HAP-1 (cell line): Measurements from ENCODE around the gene NT5DC3.

Source experiments
- DNase-seq, 2 experiments: peaks; one replicate each; pipeline ENCODE4 v3.0.0-alpha.2; 2016 to 2020; ENCODE audit warnings: low spot score in 2 of 2
- H3K27me3 ChIP-seq: fragments of 250-450 bp; sonication (Bioruptor Pico); 2 replicates; pipeline ENCODE4 v1.5.1; 2020; ENCODE audit warnings: low read depth, mild to moderate bottlenecking, moderate library complexity
- H3K36me3 ChIP-seq: fragments of 250-450 bp; sonication (Bioruptor Pico); replicated peaks from 2 replicates; pipeline ENCODE4 v1.5.1; 2020; ENCODE audit warnings: mild to moderate bottlenecking
- H3K4me1 ChIP-seq: fragments of 250-450 bp; sonication (Bioruptor Pico); 2 replicates; pipeline ENCODE4 v1.5.1; 2020; ENCODE audit warnings: mild to moderate bottlenecking
- H3K4me3 ChIP-seq: fragments of 250-450 bp; sonication (Bioruptor Pico); 2 replicates; pipeline ENCODE4 v1.5.1; 2020; ENCODE audit warnings: mild to moderate bottlenecking, moderate library complexity
- H3K9me3 ChIP-seq: fragments of 250-450 bp; sonication (Bioruptor Pico); 2 replicates; pipeline ENCODE4 v1.5.1; 2020; ENCODE audit warnings: mild to moderate bottlenecking, moderate library complexity
- in situ Hi-C: fragments of 300-500 bp; cut with MboI; formaldehyde crosslinking; loops from 3 replicates; pipeline ENCODE4 v1.14.3; 2020; ENCODE audit warnings: low sequenced_read_pairs, inconsistent platforms, mixed read lengths

The NT5DC3 gene

DNA sequence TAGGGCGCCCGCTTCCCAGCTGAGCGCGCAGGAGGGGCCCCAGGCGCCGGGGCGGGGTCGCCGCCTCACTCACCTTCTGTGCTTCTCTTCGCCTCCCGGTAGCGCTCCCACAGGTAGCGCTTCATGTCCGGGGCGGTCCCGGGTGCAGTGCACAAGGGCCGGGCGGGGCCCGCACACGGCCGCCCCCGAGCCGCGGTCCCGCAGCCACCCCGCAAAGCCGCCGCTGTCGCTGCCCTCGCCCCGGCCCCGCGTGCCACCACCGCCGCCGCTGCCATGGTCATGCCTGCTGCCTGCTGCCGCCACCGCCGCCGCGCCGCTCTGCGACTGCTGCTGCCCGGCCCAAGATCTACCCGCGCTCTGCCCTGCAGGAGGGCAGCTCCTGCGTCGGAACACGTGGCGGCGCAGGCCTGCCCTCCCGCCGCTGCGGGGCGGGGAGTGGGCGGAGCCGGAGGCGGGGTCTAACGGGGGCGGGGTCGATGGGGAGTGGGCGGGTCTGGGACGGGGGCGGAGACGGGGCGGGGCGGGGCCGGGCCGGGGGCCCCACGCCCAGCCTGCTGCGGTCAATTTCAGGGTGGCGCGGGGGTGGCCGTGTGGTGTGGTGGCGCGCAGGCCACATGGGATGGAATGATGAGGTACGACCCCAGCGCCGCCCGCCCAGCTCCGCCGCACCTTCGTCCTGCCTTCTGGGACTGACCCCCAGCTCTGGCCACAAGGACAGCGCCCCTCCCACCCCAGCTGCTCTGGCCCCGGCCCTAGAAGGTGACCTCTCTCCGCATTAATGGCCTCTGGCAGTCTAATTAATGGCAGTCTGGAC, at the start of gene NT5DC3:
TSS of gene NT5DC3 (minus strand) at position 359 of the 814 bp plus-strand sequence. CDS start at position 281, 78 bp downstream.
- Histone ChIP-seq H3K9me3 (no peaks in the 10 kb centered on the region), H3K4me3 (peak within 1 kb of the TSS; percentile 73), H3K36me3 (no peaks in the 10 kb centered on the region), H3K4me1 (peaks cover 14% of the 10 kb centered on the region), H3K27me3 (no peaks in the 10 kb centered on the region)
- in situ Hi-C loops, result no loop called here
- peak; percentile 64 to 84 for DNase-seq

- DNase-seq, result no peak
- no peaks in the 10 kb centered on the region for H3K36me3 ChIP-seq
- in situ Hi-C loops, result no loop called here
Observed at GRCh38 chr12:103887738-103888137, 46.7 kb upstream of the NT5DC3 start.

GRCh38 chr12:103886195-103886797, 45.3 kb upstream of the NT5DC3 start:
- no peaks in the 10 kb centered on the region for H3K9me3 ChIP-seq
- H3K4me1 ChIP-seq, result no peaks in the 10 kb centered on the region
- DNase-seq, result no peak
- no peaks in the 10 kb centered on the region for H3K27me3 ChIP-seq
- in situ Hi-C loops, result no loop called here
- no peaks in the 10 kb centered on the region for H3K36me3 ChIP-seq
- no peak overlapping the region for H3K4me3 ChIP-seq

More at GRCh38 chr12:103887738-103888137, 46.7 kb upstream of the NT5DC3 start:
- no peak overlapping the region for H3K4me3 ChIP-seq
- no peaks in the 10 kb centered on the region for H3K27me3 ChIP-seq
- H3K4me1 ChIP-seq, result no peaks in the 10 kb centered on the region
- H3K9me3 ChIP-seq, result no peaks in the 10 kb centered on the region

GRCh38 chr12:103884316-103884715, 43.3 kb upstream of the NT5DC3 start:
- DNase-seq, result no peak
- H3K36me3 ChIP-seq, result no peaks in the 10 kb centered on the region
- no peaks in the 10 kb centered on the region for H3K9me3 ChIP-seq
- in situ Hi-C loops, result no loop called here
- no peaks in the 10 kb centered on the region for H3K4me1 ChIP-seq
- H3K4me3 ChIP-seq, result no peak overlapping the region
- no peaks in the 10 kb centered on the region for H3K27me3 ChIP-seq

GRCh38 chr12:103883908-103884307, 42.9 kb upstream of the NT5DC3 start:
- no peak for DNase-seq
- Histone ChIP-seq H3K4me3 (no peak overlapping the region), H3K36me3 (no peaks in the 10 kb centered on the region), H3K27me3 (no peaks in the 10 kb centered on the region), H3K4me1 (no peaks in the 10 kb centered on the region), H3K9me3 (no peaks in the 10 kb centered on the region)
- in situ Hi-C loops, result no loop called here

- Histone ChIP-seq H3K4me1 (no peaks in the 10 kb centered on the region; the same call in 1 of the 2 replicates), H3K27me3 (no peaks in the 10 kb centered on the region), H3K36me3 (no peaks in the 10 kb centered on the region), H3K4me3 (no peak overlapping the region), H3K9me3 (no peaks in the 10 kb centered on the region)
- in situ Hi-C loops, result no loop called here
- DNase-seq, result no peak
Observed at GRCh38 chr12:103882861-103883596, 42.0 kb upstream of the NT5DC3 start.

GRCh38 chr12:103881261-103881660, 40.2 kb upstream of the NT5DC3 start:
- Histone ChIP-seq H3K27me3 (no peaks in the 10 kb centered on the region), H3K4me1 (no peaks in the 10 kb centered on the region; the same call in 1 of the 2 replicates), H3K4me3 (no peak overlapping the region), H3K36me3 (no peaks in the 10 kb centered on the region), H3K9me3 (no peaks in the 10 kb centered on the region)
- in situ Hi-C loops, result no loop called here
- DNase-seq, result no peak

DNA sequence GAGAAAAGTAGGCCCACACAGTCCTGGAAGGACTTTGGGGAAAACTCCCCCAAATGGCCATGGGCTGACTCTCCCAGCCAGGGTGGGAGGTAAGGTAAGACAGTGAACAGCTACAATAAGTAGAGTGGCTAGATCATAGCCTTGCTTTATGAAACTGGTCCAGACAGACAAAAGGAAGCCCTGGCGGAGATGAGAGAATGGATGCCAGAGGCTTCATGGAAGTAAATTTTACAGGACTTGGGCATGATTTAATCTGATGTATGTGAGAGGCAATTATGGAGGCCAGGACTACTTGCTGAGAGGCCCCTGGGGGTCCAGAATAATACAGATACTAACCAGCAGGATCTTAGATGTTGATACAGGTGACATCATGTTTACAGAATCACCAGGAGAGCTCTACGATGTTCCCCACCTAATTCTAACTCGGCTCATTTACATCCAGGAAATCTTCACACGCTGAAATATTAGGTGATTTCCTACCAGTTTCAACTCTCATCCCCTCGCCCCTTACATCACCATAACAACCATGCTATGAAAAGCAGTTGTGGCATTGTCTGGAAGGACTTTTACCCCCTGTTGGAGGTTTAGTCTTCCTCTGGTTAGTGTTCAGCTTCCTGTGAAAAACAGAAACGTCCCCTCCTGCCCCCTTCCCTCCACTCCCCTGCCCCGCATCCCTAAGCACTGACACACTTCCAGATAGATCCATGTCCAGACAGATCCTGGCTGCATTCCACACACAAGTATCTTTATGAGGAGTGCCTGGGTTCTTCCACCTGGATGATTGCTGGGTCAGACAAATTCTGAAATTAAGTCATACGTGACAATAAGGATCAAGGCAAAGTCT, 39.5 kb upstream of the NT5DC3 start:
- Histone ChIP-seq H3K36me3 (no peaks in the 10 kb centered on the region), H3K4me3 (no peak overlapping the region), H3K27me3 (no peaks in the 10 kb centered on the region), H3K9me3 (no peaks in the 10 kb centered on the region), H3K4me1 (no peaks in the 10 kb centered on the region; the same call in 1 of the 2 replicates)
- in situ Hi-C loops, result no loop called here
- DNase-seq, result no peak

GRCh38 chr12:103879878-103880277, 38.8 kb upstream of the NT5DC3 start:
- no peaks in the 10 kb centered on the region for H3K36me3 ChIP-seq
- H3K4me3 ChIP-seq, result no peak overlapping the region
- no peak for DNase-seq
- in situ Hi-C loops, result no loop called here
- H3K27me3 ChIP-seq, result no peaks in the 10 kb centered on the region
- no peaks in the 10 kb centered on the region for H3K9me3 ChIP-seq
- no peaks in the 10 kb centered on the region; the same call in 1 of the 2 replicates for H3K4me1 ChIP-seq

DNA sequence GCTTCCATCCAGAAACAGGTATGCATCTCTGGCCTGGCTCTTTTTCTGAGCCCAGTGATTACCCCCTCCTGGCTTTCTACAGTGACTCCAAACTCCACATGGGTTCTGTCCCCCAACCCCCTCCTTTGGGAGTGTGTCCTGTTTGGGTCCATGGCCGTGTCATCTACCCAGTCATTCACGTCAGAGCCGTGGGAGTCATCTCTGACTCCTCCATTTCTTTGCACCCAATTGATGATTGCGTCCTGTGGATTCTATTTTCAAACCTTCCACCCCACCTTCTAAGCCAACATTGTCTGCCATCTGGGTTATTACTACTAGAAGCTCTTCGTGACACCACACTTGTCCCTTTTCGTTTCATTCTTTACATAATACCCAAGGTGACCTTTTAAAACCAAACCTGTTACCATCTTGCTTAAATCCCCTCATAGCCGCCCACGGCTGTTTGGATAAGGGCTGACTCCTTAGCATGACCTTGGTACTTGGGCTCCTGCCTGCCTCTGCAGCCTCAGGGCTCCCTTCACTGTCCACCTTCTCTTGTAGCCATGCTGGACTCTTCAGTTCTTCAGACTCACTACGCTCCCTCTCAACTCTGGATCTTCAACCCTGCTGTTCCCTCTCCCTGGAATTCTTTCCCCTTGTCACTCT, 38.1 kb upstream of the NT5DC3 start:
- Histone ChIP-seq H3K4me3 (no peak overlapping the region), H3K9me3 (no peaks in the 10 kb centered on the region), H3K4me1 (no peaks in the 10 kb centered on the region; the same call in 1 of the 2 replicates), H3K27me3 (no peaks in the 10 kb centered on the region), H3K36me3 (no peaks in the 10 kb centered on the region)
- in situ Hi-C loops, result no loop called here
- no peak for DNase-seq

- Histone ChIP-seq H3K36me3 (no peaks in the 10 kb centered on the region), H3K4me3 (no peak overlapping the region), H3K4me1 (no peaks in the 10 kb centered on the region; the same call in 1 of the 2 replicates), H3K27me3 (no peaks in the 10 kb centered on the region), H3K9me3 (no peaks in the 10 kb centered on the region)
- peak; percentile 58 to 81 for DNase-seq
- in situ Hi-C loops, result no loop called here
Observed at GRCh38 chr12:103877934-103878510, 37.0 kb upstream of the NT5DC3 start.

DNA sequence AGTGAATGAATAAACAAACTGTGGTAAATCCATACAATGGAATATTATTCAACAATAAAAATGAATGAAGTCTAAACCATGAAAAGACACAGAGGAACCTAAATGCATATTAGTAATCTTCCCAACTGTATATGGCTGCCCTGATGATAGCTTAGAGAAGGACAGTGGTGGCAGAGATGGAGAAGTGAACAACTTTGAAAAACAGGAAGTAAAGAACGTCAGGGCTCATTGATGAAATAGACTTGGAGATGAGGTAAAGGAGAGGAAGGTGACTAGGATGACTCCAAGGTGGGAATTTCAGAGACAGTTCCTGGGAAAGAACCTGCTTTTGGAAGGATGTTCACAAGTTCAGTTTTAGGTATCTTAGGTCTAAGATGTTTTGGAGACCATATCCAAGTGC, 36.3 kb upstream of the NT5DC3 start:
- in situ Hi-C loops, result no loop called here
- Histone ChIP-seq H3K4me1 (no peaks in the 10 kb centered on the region; the same call in 1 of the 2 replicates), H3K9me3 (no peaks in the 10 kb centered on the region), H3K4me3 (no peak overlapping the region), H3K36me3 (no peaks in the 10 kb centered on the region), H3K27me3 (no peaks in the 10 kb centered on the region)
- no peak for DNase-seq
